NCI-H2227 (cell line): ENCODE measurements around the gene CACNG7.

Experiments used
- DNase-seq: peaks from one replicate; lab custom pipeline; 2025; ENCODE audit not compliant: unreplicated experiment; lab: John Stamatoyannopoulos, UW

Gene CACNG7

DNA sequence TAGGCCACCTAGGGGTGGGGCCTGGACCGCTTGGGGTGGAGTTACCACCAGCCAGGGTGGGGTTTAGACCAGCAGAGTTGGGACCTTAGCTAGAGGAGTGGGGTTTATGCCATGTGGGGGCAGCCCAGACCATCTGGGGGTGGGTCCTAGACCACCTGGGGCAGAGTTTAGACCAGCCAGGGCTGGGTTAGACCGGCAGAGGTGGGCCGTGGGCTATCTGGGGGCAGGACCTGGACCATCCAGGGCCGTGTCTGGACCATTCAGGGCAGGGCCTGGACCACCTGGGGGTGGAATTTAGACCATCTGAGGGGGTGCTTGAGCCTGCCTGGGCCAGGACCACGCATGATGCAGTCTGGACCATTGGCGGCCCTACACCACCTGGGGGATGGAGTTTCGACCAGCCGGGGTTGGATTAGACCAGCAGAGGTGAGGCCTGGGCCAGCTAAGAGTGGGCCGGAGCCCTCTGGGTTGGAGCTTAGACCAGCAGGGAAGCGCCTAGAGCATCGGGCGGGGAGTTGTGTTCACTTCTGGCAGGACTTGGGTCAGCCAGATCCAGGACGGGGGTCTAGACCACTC is 72.4 kb downstream of the CACNG7 start:
- no peak for DNase-seq

DNA sequence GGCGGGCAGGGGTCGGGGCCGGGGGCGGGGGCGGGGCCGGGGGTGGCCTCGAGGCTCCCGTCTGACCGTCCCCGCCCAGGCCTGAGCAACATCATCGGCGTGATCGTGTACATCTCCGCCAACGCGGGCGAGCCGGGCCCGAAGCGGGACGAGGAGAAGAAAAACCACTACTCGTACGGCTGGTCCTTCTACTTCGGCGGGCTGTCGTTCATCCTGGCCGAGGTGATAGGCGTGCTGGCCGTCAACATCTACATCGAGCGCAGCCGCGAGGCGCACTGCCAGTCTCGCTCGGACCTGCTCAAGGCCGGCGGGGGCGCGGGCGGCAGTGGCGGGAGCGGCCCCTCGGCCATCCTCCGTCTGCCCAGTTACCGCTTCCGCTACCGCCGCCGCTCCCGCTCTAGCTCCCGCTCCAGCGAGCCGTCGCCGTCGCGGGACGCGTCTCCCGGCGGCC is 72.9 kb downstream of the CACNG7 start:
- DNase-seq: peak; percentile 72

DNA sequence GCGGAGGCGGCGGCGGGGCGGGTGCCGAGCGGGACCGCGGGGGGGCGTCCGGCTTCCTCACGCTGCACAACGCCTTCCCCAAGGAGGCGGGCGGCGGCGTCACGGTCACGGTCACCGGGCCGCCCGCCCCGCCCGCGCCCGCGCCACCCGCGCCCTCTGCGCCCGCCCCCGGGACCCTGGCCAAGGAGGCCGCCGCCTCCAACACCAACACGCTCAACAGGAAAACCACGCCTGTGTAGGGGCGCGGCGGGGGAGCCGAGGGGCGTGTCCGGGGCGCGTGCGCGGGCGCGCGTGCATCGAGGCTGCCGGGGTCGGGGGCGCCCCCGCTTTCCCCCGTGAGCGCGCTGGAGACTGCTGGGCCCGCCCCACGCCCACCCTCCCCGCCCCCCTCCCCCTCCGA is 73.5 kb downstream of the CACNG7 start:
- DNase-seq: peak; percentile 78

DNA sequence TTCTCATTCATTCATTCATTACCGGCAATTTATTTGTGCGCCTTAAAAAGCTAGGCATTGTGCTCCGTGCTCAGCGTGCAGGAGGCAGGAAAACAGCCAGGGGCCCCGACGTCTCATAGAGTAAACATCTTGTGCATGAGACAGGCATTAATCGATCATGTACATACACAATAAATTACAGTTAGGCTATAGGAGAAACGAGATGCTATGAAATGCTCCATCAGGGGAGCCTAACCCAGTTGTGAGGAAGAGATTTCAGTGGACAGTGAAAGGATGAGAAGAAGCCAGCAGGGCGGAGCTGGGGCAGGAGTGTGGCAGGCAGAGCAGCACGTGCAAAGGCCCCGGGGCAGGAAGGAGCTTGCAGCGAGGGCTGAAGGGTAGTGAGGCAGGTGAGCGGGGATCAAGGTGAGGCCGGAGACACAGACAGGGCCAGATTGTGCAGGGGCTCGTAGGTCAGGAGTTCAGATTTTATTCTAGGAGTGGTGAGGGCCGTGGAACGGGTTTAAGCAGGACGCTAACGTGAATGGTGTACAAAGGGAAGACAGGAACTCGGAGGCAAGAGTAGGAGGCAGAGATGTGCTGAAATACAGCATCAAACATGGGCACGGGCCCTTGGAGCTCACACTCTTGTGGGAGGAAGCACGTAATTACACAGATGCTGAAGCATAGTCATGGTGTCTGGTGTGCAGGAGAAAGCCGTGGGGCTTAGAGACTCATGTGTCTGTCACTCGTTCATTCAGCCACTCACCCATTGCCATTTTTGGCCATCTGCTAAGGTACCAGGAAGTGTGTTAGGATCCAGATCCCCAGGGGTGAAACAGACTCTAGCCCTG is 74.6 kb downstream of the CACNG7 start:
- no peak for DNase-seq

DNA sequence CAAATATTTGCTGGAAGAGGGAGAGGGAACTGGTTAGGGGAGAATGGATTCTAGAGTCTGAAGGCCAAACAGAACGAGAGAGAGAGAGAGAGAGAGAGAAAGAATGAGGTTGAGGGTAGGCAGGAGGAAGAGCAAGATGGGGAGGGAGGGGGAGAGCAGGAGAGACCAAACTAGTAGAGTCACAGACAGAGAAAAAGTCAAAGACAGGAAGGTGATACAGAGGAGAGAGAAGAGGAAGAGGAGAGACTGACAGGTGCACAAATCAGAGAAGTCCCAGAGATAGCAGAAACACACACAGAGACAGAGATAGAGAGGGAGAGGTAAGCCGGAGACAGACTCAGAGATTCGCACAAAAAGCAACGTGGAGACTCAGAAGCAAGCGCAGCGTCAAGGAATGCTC is 76.8 kb downstream of the CACNG7 start:
- no peak for DNase-seq

DNA sequence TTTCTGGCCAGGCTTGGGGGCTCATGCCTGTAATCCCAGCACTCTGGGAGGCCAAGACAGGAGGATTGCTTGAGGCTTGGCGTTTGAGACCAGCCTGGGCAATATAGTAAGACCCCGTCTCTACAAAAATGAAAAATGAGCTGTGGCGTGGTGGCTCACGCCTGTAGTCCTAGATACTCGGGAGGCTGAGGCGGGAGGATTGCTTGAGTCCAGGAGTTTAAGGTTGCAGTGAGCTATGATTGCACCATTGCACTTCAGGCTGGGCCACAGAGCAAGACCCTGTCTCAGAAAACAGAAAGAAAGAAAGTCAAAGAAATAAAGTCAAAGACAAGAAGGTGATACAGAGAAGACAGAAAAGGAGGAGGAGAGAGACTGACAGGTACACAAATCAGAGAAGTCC is 79.9 kb downstream of the CACNG7 start:
- no peak for DNase-seq

DNA sequence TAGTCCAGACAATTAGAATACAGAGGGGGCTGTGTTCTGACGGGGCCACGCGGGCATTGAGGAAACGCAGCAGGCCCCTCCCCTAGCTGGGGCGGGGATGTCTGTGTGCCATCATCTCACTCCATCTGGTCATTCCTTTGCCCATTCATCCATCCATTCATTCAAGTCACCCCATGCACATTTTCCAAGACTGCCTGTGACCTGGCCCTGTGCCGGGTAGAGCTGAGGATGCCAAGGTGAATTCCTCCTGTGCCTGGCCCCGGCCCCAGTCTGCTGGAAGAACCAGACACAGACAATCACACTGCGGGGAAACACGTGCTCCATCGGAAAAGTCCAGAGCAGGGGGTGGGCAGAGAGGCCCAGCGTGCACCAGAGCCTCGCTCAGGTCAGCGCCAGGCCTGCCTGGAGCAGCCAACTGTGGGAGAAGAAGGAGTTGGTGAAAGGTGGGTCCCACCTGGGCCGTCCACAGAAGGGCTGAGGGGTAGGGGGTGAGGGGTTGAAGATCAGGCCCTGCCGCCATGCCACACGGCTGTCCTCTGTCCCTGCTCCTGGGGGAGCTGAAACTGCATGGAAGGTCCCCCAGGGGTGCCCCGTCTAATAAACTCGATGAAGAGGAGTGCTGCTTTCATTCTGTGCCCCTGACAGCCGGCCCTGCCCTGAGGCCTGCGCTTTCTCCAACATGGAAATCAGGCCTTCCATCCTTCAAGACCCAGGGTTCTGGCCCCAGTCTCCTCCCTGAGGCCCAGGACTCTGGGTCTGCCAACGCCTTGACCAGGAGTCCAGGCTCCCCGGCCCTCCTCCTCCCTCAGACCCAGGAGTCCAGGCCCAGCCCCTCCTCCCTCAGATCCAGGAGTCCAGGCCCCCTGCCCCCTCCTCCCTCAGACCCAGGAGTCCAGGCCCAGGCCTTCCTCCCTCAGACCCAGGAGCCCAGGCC is 80.8 kb downstream of the CACNG7 start:
- DNase-seq: no peak

GRCh38 chr19:53991224-53992113 is 82.4 kb downstream of the CACNG7 start, which contains the start of gene CACNG6:
CACNG6 (plus strand) TSS chr19:53991637; CDS start chr19:53992878, 1,241 bp downstream.
- peak; percentile 76 for DNase-seq

GRCh38 chr19:53992211-53992610 is 83.1 kb downstream of the CACNG7 start:
- DNase-seq: no peak

GRCh38 chr19:53992815-53993214 is 83.7 kb downstream of the CACNG7 start:
- no peak for DNase-seq

GRCh38 chr19:53993448-53993847 is 84.4 kb downstream of the CACNG7 start:
- DNase-seq: no peak
